Panc1 (cell line): Measurements from ENCODE around the gene SLCO2A1. TPM values are rescaled to one million over a fixed set of nuclear protein-coding genes. Genes with fewer than 3 reads are reported as not detected.

Experiments used
- ATAC-seq: fragments of 200-7000 bp; cut with Tn5 transposase; 2 replicates; pipeline ENCODE4 v1.9.1; 2020; ENCODE audit warnings: mild to moderate bottlenecking, moderate library complexity
- BruUV-seq: library from RNA; stranded (reverse); fragments of 400-500 nt; replicated peaks from 2 replicates; lab custom pipeline; 2021; lab: Mats Ljungman, UMichigan
- CTCF ChIA-PET: fragments of 300-600 bp; sonication (Branson Sonifier 250); formaldehyde crosslinking; loops from one replicate; lab custom pipeline; 2022; ENCODE audit warnings: antibody characterized with exemption; lab: Charles Lee
- POLR2A ChIA-PET: fragments of 300-600 bp; sonication (Branson Sonifier 250); formaldehyde crosslinking; loops from one replicate; lab custom pipeline; 2022; ENCODE audit warnings: antibody characterized with exemption; lab: Charles Lee
- DNase-seq: peaks from one replicate; pipeline ENCODE4 v3.0.0-alpha.2; 2010; ENCODE audit warnings: low read depth, low spot score
- H3K27ac ChIP-seq: 2 replicates; pipeline ENCODE4 v1.5.1; 2011; ENCODE audit warnings: mild to moderate bottlenecking, low read length, inconsistent platforms
- H3K27me3 ChIP-seq: fragments of 200-500 bp; sonication (Bioruptor generic); 2 replicates; pipeline ENCODE4 v1.6.0; 2014; ENCODE audit warnings: low read length, inconsistent platforms; ENCODE audit not compliant: control insufficient read depth, insufficient read depth
- H3K36me3 ChIP-seq: fragments of 200-500 bp; sonication (Bioruptor generic); 2 replicates; pipeline ENCODE4 v1.5.1; 2014; ENCODE audit warnings: inconsistent platforms, mild to moderate bottlenecking, low read length, moderate library complexity; ENCODE audit not compliant: control insufficient read depth, insufficient read depth
- H3K4me1 ChIP-seq: 2 replicates; pipeline ENCODE4 v1.5.1; 2011; ENCODE audit warnings: inconsistent platforms, mild to moderate bottlenecking, low read length, moderate library complexity; ENCODE audit not compliant: control insufficient read depth, insufficient read depth
- H3K4me3 ChIP-seq, 2 experiments: 2 replicates each; pipeline ENCODE4 v1.5.1; 2011 to 2012; ENCODE audit warnings: low read depth in 2 of 2, low read length in 2 of 2, mild to moderate bottlenecking in 2 of 2, inconsistent platforms in 1 of 2, moderate library complexity in 1 of 2
- H3K9me3 ChIP-seq: fragments of 200-500 bp; sonication (Bioruptor generic); 2 replicates; pipeline ENCODE4 v1.5.1; 2014; ENCODE audit warnings: low read depth, mild to moderate bottlenecking, inconsistent platforms, low read length, moderate library complexity; ENCODE audit not compliant: control insufficient read depth, insufficient read depth
- POLR2AphosphoS5 ChIP-seq: IDR thresholded peaks from 2 replicates; pipeline ENCODE4 v1.6.1; 2012; ENCODE audit warnings: mild to moderate bottlenecking, low read depth, low read length, moderate library complexity
- SIN3A ChIP-seq: IDR thresholded peaks from 2 replicates; pipeline ENCODE4 v1.6.1; 2012; ENCODE audit warnings: low read depth, mild to moderate bottlenecking, low read length, moderate library complexity, borderline replicate concordance; ENCODE audit not compliant: insufficient read depth
- TCF7L2 ChIP-seq: IDR thresholded peaks from 2 replicates; pipeline ENCODE4 v1.6.1; 2011; ENCODE audit warnings: mild to moderate bottlenecking, low read depth, low read length, inconsistent platforms
- in situ Hi-C: cut with HindIII; loops from 2 replicates; pipeline ENCODE4 v1.10.0; 2016; ENCODE audit warnings: low sequenced_read_pairs, low pct_unique_long_range_greater_than_20kb
- intact Hi-C: fragments of 100-400 bp; cut with micrococcal nuclease; formaldehyde crosslinking; loops from one replicate; pipeline ENCODE4 v1.10.0; 2022; ENCODE audit not compliant: unreplicated experiment
- total RNA-seq: library from RNA; stranded (reverse); gene quantifications from one replicate; pipeline ENCODE4 v1.2.1, GENCODE V29; 2021; ENCODE audit not compliant: unreplicated experiment
- TF ChIP-seq, protein P1 (sequence below): fragments of 450-650 bp; IDR thresholded peaks from 2 replicates; pipeline ENCODE4 v1.5.1; 2017; ENCODE audit warnings: mild to moderate bottlenecking
- TF ChIP-seq, protein P2 (sequence below), 2 experiments: IDR thresholded peaks; 2 replicates each; pipeline ENCODE4 v1.6.1; 2011 to 2012; ENCODE audit warnings: low read depth in 2 of 2, control low read depth in 1 of 2, low read length in 1 of 2, mild to moderate bottlenecking in 1 of 2, moderate library complexity in 1 of 2; ENCODE audit not compliant: insufficient read depth in 1 of 2

The SLCO2A1 gene
- total RNA-seq, 1 experiment from 2014 or later, result 0.62 TPM

DNA sequence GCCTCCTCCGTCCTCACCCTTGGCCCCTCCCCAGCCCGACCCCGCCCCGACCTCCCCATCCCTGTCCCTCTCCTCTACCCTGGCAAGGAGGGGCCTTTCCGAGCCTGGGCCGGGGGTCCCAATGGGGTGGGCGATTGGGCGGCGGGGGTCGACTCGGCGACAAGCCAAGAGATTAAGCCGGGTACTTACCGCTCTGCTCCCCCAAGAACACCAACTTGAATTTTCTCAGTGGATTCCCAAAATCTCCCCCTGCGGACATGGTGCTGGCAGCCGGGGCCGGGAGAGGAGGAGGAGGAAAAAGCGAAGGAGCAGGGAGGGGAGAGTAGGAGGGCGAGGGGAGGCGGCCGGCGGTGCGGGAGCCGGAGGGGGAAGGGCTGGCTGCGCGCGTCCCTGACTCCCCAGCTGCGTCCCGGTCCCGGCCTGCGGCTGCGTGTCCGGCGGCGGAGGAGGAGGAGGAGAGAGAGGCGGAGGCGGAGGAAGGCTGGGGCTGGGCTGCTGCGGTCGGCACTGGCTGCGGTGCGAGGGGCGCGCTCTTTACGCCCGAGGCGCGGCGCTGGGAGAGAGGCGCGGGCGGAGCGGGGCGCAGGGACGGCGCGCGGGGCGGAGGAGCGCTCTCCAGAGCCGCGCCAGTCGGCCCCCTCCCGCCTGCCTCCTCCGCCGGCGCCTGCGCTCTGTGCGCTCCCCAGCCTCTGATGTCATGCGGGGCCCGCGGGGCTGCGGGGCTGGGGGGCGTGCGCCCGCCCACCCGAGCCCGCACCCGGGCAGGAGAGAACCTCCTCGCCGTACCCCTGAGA lies 134.3 kb downstream of the SLCO2A1 start, which contains the start of gene RAB6B:
RAB6B (minus strand) TSS at position 675 of the 794 bp plus-strand sequence; CDS start at position 259, 416 bp downstream.
- DNase-seq (no peak), ATAC-seq (peak; percentile 93)
- no TSS peak for BruUV-seq
- ChIA-PET POLR2A (no interaction called here), CTCF (no interaction called here)
- Histone ChIP-seq H3K36me3 (no peaks in the 10 kb centered on the region), H3K27me3 (no peaks in the 10 kb centered on the region), H3K9me3 (no peaks in the 10 kb centered on the region), H3K4me1 (peaks cover 10% of the 10 kb centered on the region), H3K27ac (peak within 1 kb of the TSS; percentile 69), H3K4me3 (peak within 1 kb of the TSS; percentile 76 to 79)
- intact Hi-C loops, result no loop called here
- in situ Hi-C loops, result no loop called here
- TF ChIP-seq TCF7L2 (0 out of 2 replicates have a peak, but pooled peaks have one; percentile 20), SIN3A (peak; percentile 76; the same call in 1 of the 2 replicates)
- TF ChIP-seq, protein P1, sequence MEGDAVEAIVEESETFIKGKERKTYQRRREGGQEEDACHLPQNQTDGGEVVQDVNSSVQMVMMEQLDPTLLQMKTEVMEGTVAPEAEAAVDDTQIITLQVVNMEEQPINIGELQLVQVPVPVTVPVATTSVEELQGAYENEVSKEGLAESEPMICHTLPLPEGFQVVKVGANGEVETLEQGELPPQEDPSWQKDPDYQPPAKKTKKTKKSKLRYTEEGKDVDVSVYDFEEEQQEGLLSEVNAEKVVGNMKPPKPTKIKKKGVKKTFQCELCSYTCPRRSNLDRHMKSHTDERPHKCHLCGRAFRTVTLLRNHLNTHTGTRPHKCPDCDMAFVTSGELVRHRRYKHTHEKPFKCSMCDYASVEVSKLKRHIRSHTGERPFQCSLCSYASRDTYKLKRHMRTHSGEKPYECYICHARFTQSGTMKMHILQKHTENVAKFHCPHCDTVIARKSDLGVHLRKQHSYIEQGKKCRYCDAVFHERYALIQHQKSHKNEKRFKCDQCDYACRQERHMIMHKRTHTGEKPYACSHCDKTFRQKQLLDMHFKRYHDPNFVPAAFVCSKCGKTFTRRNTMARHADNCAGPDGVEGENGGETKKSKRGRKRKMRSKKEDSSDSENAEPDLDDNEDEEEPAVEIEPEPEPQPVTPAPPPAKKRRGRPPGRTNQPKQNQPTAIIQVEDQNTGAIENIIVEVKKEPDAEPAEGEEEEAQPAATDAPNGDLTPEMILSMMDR, result no peak

DNA sequence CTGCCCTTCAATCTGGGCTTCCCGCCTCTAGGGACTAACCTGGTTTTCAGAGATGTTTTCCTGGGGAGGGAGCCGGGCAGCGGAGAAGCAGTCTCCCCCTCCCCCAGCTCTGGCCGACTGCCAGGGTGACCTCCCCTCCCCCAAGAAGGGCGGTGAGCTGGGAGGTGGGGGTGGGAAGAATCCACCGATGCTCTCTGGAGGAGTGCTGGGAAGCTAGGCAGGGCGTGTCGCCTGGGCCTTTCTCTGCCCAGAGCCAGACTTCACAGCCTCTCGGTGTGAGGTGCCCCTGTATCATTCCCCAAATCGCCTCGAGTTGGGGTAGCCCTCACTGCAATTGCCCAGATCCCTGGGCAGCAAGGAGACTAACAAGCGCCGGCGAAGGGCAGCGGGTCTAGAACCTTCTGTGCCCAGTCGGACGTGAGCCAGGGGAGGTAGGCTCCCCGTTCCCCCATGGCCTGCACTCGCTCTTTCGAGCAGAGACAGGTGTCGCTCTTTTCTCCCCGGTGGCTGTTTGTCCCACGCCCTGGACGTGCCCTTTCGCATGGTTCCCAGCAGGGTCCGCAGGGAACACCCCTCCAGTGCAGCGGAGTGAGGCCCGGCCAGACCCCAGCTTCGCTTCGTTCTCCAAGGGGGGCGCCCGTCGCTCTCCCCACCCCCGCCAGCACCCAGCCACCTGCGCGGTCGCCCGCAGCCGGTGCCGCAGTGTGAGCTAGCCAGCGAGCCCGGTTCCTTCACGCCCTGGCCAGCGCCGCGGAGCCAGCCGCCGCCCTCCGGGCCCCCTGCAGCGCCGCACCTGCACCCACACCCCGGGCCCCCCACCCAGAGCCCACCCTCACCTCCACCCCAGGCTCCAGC lies 135.1 kb downstream of the SLCO2A1 start:
- TF ChIP-seq SIN3A, result no peak
- TF ChIP-seq TCF7L2, result no peak
- TF ChIP-seq, protein P2, sequence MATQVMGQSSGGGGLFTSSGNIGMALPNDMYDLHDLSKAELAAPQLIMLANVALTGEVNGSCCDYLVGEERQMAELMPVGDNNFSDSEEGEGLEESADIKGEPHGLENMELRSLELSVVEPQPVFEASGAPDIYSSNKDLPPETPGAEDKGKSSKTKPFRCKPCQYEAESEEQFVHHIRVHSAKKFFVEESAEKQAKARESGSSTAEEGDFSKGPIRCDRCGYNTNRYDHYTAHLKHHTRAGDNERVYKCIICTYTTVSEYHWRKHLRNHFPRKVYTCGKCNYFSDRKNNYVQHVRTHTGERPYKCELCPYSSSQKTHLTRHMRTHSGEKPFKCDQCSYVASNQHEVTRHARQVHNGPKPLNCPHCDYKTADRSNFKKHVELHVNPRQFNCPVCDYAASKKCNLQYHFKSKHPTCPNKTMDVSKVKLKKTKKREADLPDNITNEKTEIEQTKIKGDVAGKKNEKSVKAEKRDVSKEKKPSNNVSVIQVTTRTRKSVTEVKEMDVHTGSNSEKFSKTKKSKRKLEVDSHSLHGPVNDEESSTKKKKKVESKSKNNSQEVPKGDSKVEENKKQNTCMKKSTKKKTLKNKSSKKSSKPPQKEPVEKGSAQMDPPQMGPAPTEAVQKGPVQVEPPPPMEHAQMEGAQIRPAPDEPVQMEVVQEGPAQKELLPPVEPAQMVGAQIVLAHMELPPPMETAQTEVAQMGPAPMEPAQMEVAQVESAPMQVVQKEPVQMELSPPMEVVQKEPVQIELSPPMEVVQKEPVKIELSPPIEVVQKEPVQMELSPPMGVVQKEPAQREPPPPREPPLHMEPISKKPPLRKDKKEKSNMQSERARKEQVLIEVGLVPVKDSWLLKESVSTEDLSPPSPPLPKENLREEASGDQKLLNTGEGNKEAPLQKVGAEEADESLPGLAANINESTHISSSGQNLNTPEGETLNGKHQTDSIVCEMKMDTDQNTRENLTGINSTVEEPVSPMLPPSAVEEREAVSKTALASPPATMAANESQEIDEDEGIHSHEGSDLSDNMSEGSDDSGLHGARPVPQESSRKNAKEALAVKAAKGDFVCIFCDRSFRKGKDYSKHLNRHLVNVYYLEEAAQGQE (IDR thresholded peaks at IDR 0.05; ENCODE audit: insufficient read depth in 1 of 2, low read depth in 2 of 2, low read length in 1 of 2), result no peak
- TF ChIP-seq, protein P1, result no peak; the same call in 1 of the 2 replicates
- no peak for TF ChIP-seq POLR2AphosphoS5
- ChIA-PET CTCF (no interaction called here), POLR2A (no interaction called here)
- ATAC-seq (peak; percentile 59), DNase-seq (no peak)
- H3K4me1 ChIP-seq, result peaks cover 10% of the 10 kb centered on the region
- no TSS peak for BruUV-seq
- H3K27me3 ChIP-seq, result no peaks in the 10 kb centered on the region
- no peaks in the 10 kb centered on the region for H3K36me3 ChIP-seq
- intact Hi-C loops (no loop called here), in situ Hi-C loops (no loop called here)
- no peaks in the 10 kb centered on the region for H3K9me3 ChIP-seq
- H3K27ac ChIP-seq, result peak overlapping the region; percentile 3; the same call in 1 of the 2 replicates
- H3K4me3 ChIP-seq, result peak overlapping the region; percentile 76 to 79
